ENCODE data around the gene TERT.
"Not testable (repeated sequence)": the region's sequence is repeated elsewhere in the genome, so short reads cannot be mapped to it uniquely, and the experiment has no call there.

The TERT gene

DNA sequence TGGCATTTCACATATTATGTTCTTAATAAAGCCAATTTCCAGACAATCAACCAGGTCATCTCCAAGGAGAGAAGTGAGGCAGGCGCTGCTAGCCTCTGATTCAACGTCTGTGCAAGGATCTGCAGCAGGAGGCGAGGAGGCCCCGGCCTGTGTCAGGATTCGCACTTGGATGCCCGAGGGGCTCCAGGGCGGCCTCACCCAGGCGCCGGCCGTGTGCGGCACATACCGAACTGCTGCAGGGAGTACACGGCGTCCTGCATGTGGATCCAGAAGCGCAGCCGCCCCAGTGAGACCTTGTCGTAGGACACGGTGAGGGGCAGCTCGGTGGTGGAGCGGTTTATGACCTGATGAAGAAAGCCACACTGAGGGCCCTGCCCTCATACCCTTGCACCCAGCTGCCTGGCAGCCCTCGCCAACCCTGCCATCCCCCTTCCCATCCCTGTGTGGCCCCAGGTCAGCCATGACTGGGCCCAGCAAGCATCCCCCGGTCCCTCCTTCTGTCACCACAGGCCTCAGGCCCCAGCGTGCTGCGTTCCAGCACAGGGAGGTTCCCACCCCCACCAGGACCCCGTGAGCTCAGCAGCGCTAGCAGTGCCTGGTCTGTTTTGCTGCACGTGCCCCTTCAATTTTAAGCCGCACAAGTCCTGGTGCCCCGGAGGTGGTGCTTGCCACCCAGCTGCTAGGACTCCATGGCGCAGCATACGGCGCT, 40.1 kb upstream of the TERT start:
- H3K4me3 ChIP-seq (replicated peaks; ENCODE audit: low read depth, low read length), result no peak overlapping the region
- no peak for DNase-seq (ENCODE audit: extremely low read depth, low read depth)
- TF ChIP-seq, protein P1, sequence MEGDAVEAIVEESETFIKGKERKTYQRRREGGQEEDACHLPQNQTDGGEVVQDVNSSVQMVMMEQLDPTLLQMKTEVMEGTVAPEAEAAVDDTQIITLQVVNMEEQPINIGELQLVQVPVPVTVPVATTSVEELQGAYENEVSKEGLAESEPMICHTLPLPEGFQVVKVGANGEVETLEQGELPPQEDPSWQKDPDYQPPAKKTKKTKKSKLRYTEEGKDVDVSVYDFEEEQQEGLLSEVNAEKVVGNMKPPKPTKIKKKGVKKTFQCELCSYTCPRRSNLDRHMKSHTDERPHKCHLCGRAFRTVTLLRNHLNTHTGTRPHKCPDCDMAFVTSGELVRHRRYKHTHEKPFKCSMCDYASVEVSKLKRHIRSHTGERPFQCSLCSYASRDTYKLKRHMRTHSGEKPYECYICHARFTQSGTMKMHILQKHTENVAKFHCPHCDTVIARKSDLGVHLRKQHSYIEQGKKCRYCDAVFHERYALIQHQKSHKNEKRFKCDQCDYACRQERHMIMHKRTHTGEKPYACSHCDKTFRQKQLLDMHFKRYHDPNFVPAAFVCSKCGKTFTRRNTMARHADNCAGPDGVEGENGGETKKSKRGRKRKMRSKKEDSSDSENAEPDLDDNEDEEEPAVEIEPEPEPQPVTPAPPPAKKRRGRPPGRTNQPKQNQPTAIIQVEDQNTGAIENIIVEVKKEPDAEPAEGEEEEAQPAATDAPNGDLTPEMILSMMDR (IDR thresholded peaks at IDR 0.05; ENCODE audit: low read depth, low read length, missing control alignments), result no peak

DNA sequence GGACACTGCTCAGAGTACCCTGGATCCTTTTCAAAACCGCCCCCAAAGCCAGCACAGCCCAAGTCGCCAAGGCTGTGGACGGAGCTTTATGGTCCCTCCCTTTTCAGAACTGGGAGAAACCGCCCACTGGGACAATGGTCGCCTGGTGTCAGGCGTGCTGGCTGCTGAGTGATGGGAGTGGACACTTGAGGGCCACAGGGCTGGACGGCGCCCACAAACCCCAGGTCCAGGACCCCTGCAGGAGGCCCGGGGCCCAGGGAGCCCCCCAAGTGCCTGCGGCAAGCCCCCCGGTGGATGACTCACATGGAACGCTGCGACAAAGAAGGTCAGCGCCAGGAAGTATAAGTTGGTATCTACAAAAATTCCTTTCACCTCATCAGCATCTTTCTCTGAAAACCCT, 39.1 kb upstream of the TERT start:
- TF ChIP-seq, protein P1 (IDR thresholded peaks at IDR 0.05; ENCODE audit: low read depth, low read length, missing control alignments), result no peak
- no peak overlapping the region for H3K4me3 ChIP-seq (replicated peaks; ENCODE audit: low read depth, low read length)
- DNase-seq (ENCODE audit: extremely low read depth, low read depth), result no peak

DNA sequence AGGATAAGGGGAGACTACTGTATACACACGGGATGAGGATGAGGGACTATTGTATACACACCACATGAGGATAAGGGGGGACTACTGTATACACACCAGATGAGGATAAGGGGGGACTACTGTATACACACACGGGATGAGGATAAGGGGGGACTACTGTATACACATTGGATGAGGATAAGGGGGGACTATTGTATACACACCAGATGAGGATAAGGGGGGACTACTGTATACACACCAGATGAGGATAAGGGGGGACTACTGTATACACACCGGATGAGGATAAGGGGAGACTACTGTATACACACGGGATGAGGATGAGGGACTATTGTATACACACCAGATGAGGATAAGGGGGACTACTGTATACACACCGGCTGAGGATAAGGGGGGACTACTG, 38.4 kb upstream of the TERT start:
- H3K4me3 ChIP-seq (replicated peaks; ENCODE audit: low read depth, low read length); DNase-seq (ENCODE audit: extremely low read depth, low read depth): not testable (repeated sequence)

DNA sequence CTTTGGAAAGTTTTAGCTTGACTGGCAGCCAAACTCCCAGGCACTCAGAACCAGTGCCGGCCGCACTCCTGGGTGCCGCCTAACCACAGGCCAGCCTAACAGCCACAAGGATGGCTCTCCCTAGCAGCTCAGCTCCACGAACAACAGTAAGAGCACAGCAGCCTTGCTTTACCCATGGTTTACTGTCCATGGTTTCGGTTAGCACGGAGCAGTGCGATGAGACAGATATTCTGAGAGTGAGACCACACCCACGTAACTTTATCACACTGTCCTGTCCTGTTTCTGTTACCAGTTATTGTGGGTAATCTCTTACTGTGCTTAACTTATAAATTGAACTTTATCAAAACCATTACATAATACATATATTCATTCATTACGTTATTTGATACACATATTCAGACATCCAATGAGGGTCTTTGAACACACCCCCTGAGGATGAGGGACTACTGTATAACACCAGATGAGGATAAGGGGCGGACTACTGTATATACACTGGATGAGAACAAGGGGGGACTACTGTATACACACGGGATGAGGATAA, 37.7 kb upstream of the TERT start:
- TF ChIP-seq, protein P1 (IDR thresholded peaks at IDR 0.05; ENCODE audit: low read depth, low read length, missing control alignments), result no peak
- H3K4me3 ChIP-seq (replicated peaks; ENCODE audit: low read depth, low read length), result no peak overlapping the region
- no peak for DNase-seq (ENCODE audit: extremely low read depth, low read depth)

DNA sequence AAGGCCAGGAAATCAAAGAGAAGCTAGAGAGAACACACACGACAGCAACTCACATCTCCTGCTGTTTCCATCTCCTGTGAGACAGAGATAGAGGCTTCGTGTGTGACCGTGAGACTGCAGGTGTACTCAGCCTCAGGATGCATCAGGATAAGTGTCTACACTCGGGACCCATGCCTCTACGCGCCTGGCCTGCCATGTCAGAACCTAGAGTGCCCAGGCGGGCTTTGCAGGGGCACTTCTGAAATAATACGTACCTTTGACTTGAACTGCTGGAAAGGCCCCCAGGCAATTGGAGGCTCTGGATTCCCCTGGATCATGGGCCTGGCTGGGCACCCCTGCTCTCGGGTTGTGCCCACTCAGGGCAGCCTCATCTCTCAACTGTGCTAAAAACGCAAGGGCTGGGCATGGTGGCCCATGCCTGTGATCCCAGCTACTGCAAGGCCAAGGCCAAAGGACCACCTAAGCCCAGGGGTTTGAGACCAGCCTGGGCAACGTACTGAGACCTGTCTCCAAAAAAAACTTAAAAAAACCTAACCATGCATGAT, 37.1 kb upstream of the TERT start:
- no peak overlapping the region for H3K4me3 ChIP-seq (replicated peaks; ENCODE audit: low read depth, low read length)
- DNase-seq (ENCODE audit: extremely low read depth, low read depth), result no peak
- TF ChIP-seq, protein P1 (IDR thresholded peaks at IDR 0.05; ENCODE audit: low read depth, low read length, missing control alignments), result no peak

DNA sequence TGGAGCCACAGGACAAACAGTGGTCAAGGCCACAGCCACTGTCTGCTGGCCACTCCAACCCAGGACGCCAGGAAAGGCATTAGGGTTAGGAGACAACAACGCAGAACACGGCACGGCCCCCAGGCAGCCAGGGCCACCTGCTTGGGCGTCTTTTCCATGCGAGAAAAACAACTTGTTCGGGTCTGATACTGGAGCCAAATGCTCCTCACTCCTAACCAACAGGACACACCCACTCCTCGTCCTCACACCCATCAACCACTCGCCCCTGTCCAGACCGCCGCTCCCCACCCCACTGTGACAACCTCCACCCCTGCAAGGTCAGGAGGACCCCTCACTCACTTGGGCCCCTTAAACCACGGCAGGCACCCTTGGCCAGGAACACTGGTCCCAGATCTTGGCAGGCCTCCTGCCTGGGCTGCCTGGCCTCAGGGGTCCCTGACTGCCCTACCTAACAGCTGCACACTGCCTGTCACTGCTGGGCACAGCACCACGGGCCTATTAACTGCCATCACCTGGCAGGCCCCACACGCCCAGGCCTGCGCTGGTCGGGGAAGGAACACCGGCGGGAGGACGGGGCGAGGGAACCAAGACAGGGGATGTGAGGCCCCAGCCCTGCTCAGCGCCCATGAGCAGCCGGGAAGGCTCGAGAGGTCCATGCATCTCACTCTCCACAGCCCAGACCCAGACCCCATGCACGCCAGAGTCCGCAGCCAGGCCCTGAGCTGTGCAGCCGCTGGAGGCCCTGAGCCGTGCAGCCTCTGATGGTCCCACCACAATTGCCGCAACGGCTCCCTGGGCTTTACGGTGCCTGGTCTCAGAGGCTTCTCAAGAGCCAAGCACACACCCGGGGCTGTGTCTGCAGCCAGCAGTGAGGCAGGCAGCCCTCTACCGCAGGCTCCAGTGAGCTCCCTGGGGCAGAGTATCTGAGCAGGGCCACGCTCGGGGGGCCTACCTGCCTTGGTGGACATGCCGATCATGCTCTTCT, 36.3 kb upstream of the TERT start:
- H3K4me3 ChIP-seq (replicated peaks; ENCODE audit: low read depth, low read length), result no peak overlapping the region
- TF ChIP-seq, protein P1 (IDR thresholded peaks at IDR 0.05; ENCODE audit: low read depth, low read length, missing control alignments), result no peak
- DNase-seq (ENCODE audit: extremely low read depth, low read depth), result no peak
